WTC11 (cell line): ENCODE results near the gene RAPGEF1.

Source experiments
- ATF3 ChIP-seq: sonication (generic); formaldehyde crosslinking; conservative IDR thresholded peaks from 2 replicates; pipeline ENCODE4 v1.8.1; 2022; ENCODE audit warnings: mild to moderate bottlenecking, missing genetic modification reagents
- CTCF ChIP-seq: fragments of 200-600 bp; IDR thresholded peaks from 2 replicates; pipeline ENCODE4 v1.8.0; 2022; ENCODE audit warnings: antibody characterized with exemption
- ESRRA ChIP-seq: sonication (generic); formaldehyde crosslinking; IDR thresholded peaks from 2 replicates; pipeline ENCODE4 v1.8.1; 2022; ENCODE audit warnings: mild to moderate bottlenecking, missing genetic modification reagents, borderline replicate concordance
- MAX ChIP-seq: sonication (generic); formaldehyde crosslinking; IDR thresholded peaks from 2 replicates; pipeline ENCODE4 v1.8.0; 2022; ENCODE audit warnings: mild to moderate bottlenecking, missing genetic modification reagents
- NR2C2 ChIP-seq: sonication (generic); formaldehyde crosslinking; IDR thresholded peaks from 2 replicates; pipeline ENCODE4 v1.8.0; 2022; ENCODE audit warnings: mild to moderate bottlenecking, missing genetic modification reagents
- SMAD4 ChIP-seq: sonication (generic); formaldehyde crosslinking; IDR thresholded peaks from 2 replicates; pipeline ENCODE4 v1.8.0; 2022; ENCODE audit warnings: mild to moderate bottlenecking, missing genetic modification reagents

- TF ChIP-seq SMAD4 (CRISPR knock-in tag) = no peak
- TF ChIP-seq CTCF = no peak
- no peak for TF ChIP-seq ATF3
- no peak for TF ChIP-seq ESRRA (CRISPR knock-in tag)
- no peak for TF ChIP-seq NR2C2 (CRISPR knock-in tag)
- TF ChIP-seq MAX = no peak
Measured at GRCh38 chr9:131529597-131530545, 210.0 kb downstream of the RAPGEF1 start.
